GM12874 (cell line): Measurements from ENCODE around the gene MYORG.

ENCODE experiments used
- CTCF ChIP-seq: IDR thresholded peaks from 2 replicates; pipeline ENCODE4 v1.5.1; 2011; ENCODE audit warnings: low read depth, mild to moderate bottlenecking, control low read depth, low read length, moderate library complexity; ENCODE audit not compliant: insufficient read depth

MYORG gene

DNA sequence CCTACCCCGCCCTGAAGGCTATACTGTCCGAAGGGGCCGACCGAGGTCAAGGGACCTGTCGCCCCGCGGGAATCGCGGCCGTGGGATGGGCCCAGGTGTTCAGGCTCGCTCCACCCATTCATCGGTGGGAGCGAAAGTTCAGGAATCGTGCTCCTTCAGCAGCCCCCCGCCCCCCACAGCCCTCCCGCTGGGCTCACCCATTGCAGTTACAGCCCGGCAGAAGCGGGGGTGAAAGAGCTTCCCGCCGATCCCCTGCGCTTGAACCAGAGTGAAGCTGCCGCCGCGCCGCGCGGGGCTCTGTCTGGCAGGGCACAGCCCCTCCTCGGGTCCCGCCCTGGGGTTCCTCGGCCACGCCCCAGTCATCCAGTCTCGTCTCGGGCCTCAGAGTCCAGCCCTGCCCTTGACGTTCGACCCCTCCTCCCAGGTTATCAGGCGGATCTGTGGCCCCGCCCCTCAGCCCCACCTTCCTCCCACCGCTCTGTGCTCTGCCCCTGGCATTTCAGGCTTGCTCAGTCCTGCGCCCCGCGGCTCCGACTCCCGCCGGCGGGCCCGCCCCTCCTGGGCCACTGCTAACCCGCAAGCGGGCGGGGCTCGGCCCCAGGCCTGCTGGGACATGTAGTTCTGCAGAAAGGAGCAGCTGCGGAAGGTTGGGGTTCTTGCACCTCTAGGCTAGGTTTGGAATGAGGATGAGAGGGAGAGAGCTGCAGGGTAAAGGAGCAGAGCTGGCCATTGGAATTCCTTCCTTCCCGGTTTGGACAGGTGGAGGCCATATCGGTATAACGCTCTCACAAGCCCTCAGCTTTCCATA is at the start of gene MYORG:
MYORG (minus strand) TSS at position 303 of the 808 bp plus-strand sequence. CDS start 3,955 bp downstream, outside the sequence.
- TF ChIP-seq CTCF, result no peak

DNA sequence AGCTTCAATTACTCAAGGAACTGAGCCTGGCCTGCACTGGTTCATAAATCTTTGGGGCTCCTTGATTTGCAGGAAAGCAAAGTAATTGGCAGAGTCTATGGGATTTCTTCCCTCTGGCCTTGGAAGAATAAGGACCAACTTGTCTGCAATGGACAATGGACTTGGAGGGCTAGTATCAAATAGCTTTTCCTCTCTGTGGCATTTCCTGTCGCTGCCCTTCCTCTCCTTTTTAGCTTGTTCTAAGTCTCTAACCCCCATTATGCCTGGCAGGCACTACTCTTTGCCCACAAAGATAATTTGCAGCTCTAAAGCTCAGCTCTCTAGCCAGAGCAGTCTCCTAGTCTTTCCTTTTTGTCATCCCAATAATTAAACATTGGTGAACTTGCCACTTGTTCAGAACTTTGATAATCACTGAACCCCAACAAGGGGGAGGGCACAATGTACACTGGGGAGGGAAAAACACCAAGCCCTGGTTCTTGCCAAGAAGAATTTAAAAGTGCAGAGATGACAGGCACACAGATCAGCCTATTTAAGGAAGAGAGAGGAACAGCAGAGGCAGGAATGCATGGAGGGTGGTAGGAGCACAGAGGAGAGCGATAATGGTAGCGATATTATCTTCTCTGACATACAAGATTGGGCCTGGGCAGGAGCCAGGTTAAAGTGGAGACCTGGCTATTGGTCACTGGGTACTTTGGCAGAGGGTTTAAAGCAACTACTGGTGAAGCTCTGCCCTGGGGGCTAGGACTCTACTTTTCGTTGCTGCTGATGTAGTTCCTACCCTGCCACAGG is 43.2 kb upstream of the MYORG start:
- no peak for TF ChIP-seq CTCF

DNA sequence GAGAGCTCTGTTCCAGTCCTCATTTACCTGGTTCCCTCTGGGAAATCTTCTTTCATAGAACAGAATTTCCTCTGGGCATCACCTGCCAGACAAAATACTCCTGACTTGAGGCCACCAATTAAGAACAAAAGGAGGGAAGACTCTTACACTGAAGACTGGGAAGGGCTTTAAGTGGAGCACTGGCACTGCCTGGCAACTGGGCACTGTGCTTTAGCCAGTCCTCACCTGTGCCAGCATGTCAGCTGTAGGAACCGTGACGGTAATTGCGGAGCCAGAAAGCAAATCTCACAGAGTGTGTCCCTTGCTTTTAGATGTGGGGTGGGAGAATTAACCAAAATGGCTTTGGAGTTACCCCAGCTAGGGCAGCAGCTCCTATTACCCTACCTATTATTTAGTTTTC is 41.0 kb upstream of the MYORG start:
- no peak for TF ChIP-seq CTCF

DNA sequence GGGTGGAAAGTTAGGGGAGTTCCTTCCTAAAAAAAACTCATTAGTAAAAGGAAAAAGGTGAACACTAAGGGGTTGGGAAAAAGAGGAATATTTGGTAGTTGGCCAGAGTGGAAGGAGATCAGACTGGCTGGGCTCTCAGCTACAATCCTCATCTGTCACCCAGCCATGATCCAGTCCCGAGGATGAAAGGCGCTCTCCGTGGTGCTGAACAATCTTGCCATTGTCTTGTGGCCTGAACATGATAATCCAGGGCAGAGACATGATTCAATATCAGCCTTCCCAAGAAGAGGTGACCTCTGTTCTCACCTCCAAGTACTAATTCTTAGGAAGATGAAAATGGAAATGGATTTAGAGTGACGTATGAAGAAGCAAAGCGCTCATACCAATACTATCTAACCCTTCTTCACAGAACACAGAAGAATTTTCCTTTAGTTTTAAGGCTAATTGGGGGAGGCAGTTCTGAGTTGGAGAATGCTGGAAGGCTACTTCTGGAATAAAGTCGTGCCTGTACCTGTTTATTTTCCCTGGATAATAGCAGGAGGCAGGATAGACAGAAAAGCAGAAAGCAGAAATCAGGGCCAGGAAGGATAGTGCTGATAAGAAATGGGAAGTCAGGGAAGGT is 36.6 kb upstream of the MYORG start:
- no peak for TF ChIP-seq CTCF

DNA sequence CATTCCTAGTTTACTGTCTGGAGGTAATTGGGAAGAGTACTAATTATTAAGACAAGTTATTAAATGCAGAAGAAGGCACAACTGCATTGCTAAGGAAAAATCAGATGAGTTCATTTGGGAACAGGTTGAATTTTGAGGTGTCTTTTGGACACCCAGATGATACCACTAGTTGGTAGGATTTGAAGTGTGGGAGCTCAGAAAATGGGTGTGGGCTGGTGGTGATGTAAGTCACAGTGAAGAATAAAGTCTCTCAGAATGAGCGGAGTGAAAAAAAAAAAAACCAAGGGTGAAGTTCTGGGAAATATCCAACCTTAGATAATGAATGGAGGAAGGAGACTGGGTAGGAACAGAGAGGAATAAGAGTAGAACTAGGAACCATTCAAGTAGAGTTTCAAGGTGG is 35.6 kb upstream of the MYORG start:
- no peak for TF ChIP-seq CTCF

GRCh38 chr9:34409154-34409553 is 32.5 kb upstream of the MYORG start:
- TF ChIP-seq CTCF, result no peak

DNA sequence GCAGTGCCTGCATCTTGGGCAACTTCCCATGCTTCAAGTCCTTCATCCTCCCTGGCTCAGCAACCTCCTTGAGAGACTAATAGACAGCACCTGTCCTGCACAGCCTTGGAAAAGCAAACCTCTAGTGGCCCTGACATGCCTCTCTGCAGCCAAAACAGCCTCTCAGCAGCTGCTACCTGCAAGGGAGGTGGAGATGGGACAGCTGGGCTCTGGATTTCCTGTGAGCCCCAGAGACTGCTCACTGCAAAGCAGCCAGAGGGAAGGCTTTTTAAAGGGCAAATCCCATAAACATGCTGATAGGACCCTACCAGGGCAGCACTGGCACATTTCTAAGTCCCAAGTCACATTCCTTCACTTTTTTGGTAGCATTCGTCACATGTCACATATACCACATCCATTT is 31.5 kb upstream of the MYORG start:
- TF ChIP-seq CTCF, result no peak
